ENCODE data around the gene BBS9.
"Not testable (repeated sequence)": the region's sequence is repeated elsewhere in the genome, so short reads cannot be mapped to it uniquely, and the experiment has no call there.

The BBS9 gene

GRCh38 chr7:33298848-33299247 is 169.5 kb downstream of the BBS9 start:
- TF ChIP-seq, protein P1, sequence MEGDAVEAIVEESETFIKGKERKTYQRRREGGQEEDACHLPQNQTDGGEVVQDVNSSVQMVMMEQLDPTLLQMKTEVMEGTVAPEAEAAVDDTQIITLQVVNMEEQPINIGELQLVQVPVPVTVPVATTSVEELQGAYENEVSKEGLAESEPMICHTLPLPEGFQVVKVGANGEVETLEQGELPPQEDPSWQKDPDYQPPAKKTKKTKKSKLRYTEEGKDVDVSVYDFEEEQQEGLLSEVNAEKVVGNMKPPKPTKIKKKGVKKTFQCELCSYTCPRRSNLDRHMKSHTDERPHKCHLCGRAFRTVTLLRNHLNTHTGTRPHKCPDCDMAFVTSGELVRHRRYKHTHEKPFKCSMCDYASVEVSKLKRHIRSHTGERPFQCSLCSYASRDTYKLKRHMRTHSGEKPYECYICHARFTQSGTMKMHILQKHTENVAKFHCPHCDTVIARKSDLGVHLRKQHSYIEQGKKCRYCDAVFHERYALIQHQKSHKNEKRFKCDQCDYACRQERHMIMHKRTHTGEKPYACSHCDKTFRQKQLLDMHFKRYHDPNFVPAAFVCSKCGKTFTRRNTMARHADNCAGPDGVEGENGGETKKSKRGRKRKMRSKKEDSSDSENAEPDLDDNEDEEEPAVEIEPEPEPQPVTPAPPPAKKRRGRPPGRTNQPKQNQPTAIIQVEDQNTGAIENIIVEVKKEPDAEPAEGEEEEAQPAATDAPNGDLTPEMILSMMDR (IDR thresholded peaks at IDR 0.05; ENCODE audit: unreplicated experiment in 3 of 3), result no peak
- Mint-ChIP-seq H3K9me3 (peaks cover 40% of the 10 kb centered on the region), H3K4me3 (no peak overlapping the region), H3K27ac (no peak overlapping the region), H3K4me1 (no peaks in the 10 kb centered on the region), H3K36me3 (ENCODE audit: low read depth) (peaks cover 38% of the 10 kb centered on the region), H3K27me3 (ENCODE audit: low read depth) (peaks cover 5% of the 10 kb centered on the region)

DNA sequence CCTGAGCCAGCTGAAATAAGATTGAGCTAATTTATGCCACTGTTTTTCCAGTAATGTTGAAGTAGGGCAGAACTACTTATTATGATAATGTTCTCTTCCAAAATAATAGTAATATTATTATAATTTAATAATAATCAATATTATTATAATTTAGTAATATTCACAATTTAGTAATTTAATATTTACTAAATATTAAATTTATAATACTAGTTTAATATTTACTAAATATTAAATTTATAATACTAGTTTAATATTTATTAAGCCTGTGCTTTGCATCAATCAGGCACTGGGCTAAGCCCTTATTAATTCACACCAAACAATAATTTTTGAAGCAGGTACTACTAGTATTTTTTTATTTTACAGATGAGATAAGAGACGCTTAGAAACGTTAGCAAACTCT is 170.1 kb downstream of the BBS9 start:
- Mint-ChIP-seq H3K4me3 (no peak overlapping the region), H3K36me3 (ENCODE audit: low read depth) (peaks cover 41% of the 10 kb centered on the region), H3K27me3 (ENCODE audit: low read depth) (peaks cover 5% of the 10 kb centered on the region), H3K9me3 (peaks cover 40% of the 10 kb centered on the region), H3K4me1 (no peaks in the 10 kb centered on the region), H3K27ac (no peak overlapping the region)
- TF ChIP-seq, protein P1 (IDR thresholded peaks at IDR 0.05; ENCODE audit: unreplicated experiment in 3 of 3), result no peak

- Mint-ChIP-seq H3K27me3 (ENCODE audit: low read depth) (peaks cover 5% of the 10 kb centered on the region), H3K4me3 (no peak overlapping the region), H3K27ac (no peak overlapping the region), H3K36me3 (ENCODE audit: low read depth) (peaks cover 47% of the 10 kb centered on the region), H3K4me1 (no peaks in the 10 kb centered on the region), H3K9me3 (peaks cover 44% of the 10 kb centered on the region)
- TF ChIP-seq, protein P1 (IDR thresholded peaks at IDR 0.05; ENCODE audit: unreplicated experiment in 3 of 3), result no peak
These were observed 170.8 kb downstream of the BBS9 start for GRCh38 chr7:33300131-33300530.

DNA sequence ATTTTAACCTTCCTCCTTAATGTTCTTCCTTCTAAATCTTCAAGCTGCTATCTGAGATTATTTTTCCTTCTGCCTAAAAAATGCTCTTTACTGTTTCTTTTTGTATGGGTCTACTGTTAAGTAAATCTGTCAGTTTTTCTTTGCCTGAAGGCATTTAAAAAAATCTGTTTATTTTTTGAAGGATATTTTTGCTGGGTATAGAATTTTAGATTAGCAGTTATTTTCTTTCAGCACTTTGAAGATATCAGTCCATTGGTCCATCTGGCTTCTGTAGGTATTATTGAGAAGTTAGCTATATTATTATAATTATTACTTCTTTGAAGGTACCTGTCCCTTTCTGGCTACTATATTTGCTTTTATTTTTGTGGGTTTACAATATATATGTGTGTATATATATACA is 171.4 kb downstream of the BBS9 start:
- Mint-ChIP-seq H3K4me3 (no peak overlapping the region), H3K27ac (no peak overlapping the region), H3K27me3 (ENCODE audit: low read depth) (peaks cover 5% of the 10 kb centered on the region), H3K36me3 (ENCODE audit: low read depth) (peaks cover 53% of the 10 kb centered on the region), H3K9me3 (peaks cover 48% of the 10 kb centered on the region), H3K4me1 (no peaks in the 10 kb centered on the region)
- TF ChIP-seq, protein P1 (IDR thresholded peaks at IDR 0.05; ENCODE audit: unreplicated experiment in 3 of 3), result no peak

DNA sequence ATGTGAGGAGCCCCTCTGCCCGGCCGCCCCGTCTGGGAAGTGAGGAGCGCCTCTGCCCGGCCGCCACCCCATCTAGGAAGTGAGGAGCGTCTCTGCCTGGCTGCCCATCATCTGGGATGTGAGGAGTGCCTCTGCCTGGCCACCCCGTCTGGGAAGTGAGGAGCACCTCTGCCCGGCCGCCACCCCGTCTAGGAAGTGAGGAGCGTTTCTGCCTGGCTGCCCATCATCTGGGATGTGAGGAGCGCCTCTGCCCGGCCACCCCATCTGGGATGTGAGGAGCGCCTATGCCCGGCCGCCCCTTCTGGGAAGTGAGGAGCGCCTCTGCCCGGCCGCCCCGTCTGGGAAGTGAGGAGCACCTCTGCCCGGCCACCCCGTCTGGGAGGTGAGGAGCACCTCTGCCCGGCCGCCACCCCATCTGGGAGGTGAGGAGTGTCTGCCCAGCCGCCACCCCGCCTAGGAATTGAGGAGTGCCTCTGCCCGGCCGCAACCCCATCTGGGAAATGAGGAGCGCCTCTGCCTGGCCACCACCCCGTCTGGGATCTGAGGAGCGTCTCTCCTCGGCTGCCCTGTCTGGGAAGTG is 174.7 kb downstream of the BBS9 start:
- not testable (repeated sequence) for H3K27ac Mint-ChIP-seq; H3K27me3 Mint-ChIP-seq (ENCODE audit: low read depth); H3K4me3 Mint-ChIP-seq
- Mint-ChIP-seq H3K4me1 (peaks cover 12% of the 10 kb centered on the region), H3K36me3 (ENCODE audit: low read depth) (peaks cover 54% of the 10 kb centered on the region), H3K9me3 (peaks cover 47% of the 10 kb centered on the region)

DNA sequence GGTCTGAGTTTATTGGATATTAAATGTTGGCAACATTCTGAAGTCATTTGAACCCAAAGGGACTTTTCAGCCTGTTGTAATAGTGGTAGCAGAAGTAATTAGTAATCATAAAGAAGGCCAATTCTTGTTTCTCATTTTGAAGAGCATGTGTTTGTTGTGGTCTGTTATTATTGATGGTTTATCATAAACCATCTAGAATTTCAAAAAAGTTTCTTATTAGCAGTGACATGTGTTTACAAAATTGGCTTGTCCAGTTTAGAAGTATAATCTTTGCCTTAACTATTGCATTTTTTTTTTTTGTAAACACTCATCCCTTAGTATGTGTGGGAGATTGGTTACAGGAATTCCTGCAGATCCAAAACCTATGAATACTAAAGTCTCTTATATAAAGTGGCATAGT is 177.8 kb downstream of the BBS9 start:
- H3K4me3 Mint-ChIP-seq, result no peak overlapping the region
- H3K27ac Mint-ChIP-seq, result peak overlapping the region in 2 of 3 experiments; percentile 11 to 31
- TF ChIP-seq, protein P1 (IDR thresholded peaks at IDR 0.05; ENCODE audit: unreplicated experiment in 3 of 3), result no peak
- H3K27me3 Mint-ChIP-seq (ENCODE audit: low read depth), result no peaks in the 10 kb centered on the region
- peaks cover 36% of the 10 kb centered on the region for H3K36me3 Mint-ChIP-seq (ENCODE audit: low read depth)
- H3K9me3 Mint-ChIP-seq, result peaks cover 26% of the 10 kb centered on the region
- peaks cover 16% of the 10 kb centered on the region for H3K4me1 Mint-ChIP-seq

All from nephron (organoid).